Measurements from ENCODE around the gene POLR2F.
A peak's percentile ranks its signal among the peaks of the same experiment; 100 is the strongest.

Gene POLR2F

DNA sequence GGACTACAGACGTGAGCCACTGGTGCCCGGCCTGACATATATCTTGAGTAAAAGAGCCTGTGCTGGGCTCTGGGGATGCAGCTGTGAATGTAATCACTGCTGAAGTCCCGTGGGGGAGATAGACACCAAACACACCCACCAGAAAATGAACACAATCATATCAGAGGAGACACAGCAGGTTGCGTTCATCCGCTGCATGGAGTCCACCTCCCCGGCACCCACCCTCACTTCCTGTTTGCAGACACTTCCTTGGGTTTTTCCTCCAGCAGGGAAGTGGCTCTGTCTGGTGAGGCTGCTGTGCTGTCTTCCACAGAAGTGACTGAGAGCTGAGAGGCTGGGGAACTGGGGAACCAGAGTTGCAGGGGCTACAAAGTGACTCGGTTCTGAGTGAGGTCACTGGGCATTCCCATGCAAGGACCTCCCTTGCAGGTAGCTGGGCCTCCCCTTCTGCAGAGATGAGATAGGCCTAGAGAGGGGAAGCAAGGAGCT lies 40.2 kb upstream of the POLR2F start:
- H3K36me3 ChIP-seq (ENCODE audit: insufficient read depth, low read length): peaks cover 45% of the 10 kb centered on the region
- H3K27ac ChIP-seq (ENCODE audit: low read depth, low read length): peak overlapping the region; percentile 12

GRCh38 chr22:37916311-37916710 lies 37.2 kb upstream of the POLR2F start:
- no peaks in the 10 kb centered on the region for H3K9me3 ChIP-seq (ENCODE audit: low read length)
- no peak overlapping the region for H3K9ac ChIP-seq (ENCODE audit: low read length)
- H3K27ac ChIP-seq (ENCODE audit: low read depth, low read length): no peak overlapping the region
- H3K4me1 ChIP-seq (ENCODE audit: insufficient read depth, low read length): peaks cover 30% of the 10 kb centered on the region
- H3K27me3 ChIP-seq (ENCODE audit: control insufficient read depth in 1 of 2, insufficient read depth in 2 of 2, low read length in 2 of 2): no peaks in the 10 kb centered on the region
- H3K36me3 ChIP-seq (ENCODE audit: insufficient read depth, low read length): peaks cover 60% of the 10 kb centered on the region
- no peak overlapping the region for H3K4me3 ChIP-seq (ENCODE audit: low read depth in 1 of 2, low read length in 2 of 2)

More for the DNA sequence above, 40.2 kb upstream of the POLR2F start:
- Histone ChIP-seq H3K4me1 (ENCODE audit: insufficient read depth, low read length) (peaks cover 46% of the 10 kb centered on the region), H3K9ac (ENCODE audit: low read length) (no peak overlapping the region), H3K9me3 (ENCODE audit: low read length) (no peaks in the 10 kb centered on the region), H3K27me3 (ENCODE audit: control insufficient read depth in 1 of 2, insufficient read depth in 2 of 2, low read length in 2 of 2) (no peaks in the 10 kb centered on the region), H3K4me3 (ENCODE audit: low read depth in 1 of 2, low read length in 2 of 2) (no peak overlapping the region)

DNA sequence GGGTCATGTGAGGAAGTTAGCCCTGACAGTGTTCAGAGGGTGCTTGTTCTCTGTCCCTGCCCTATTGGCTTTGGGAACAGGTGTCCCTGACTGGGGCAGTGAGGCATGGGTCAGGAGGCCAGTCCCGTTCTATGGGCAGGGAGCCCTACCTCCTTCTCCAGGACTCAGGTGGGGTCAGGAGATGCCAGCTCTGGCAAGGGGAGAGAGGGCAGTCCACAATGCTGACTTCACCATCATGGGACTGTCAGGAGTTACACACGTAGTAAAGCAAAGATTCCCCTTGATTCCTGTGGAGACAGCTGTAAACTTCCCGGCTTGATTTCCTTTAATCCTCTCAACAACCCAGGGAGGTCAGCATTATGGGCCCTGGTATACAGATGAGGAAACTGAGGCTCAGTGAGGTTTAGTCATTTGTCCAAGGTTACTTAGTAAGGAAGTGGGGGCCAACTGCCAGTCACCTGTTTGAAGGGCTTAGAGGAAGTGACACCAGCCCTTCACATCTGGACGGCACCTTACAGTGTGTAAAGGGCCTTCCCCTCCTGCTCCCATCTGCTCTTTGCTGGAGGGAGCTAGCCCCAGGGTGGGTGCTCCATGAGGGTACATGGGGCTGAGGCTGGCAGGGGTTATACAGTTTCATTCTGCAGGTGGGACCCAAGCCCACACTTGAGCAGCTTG lies 35.5 kb upstream of the POLR2F start:
- Histone ChIP-seq H3K27ac (ENCODE audit: low read depth, low read length) (peak overlapping the region; percentile 9), H3K9me3 (ENCODE audit: low read length) (no peaks in the 10 kb centered on the region), H3K27me3 (ENCODE audit: control insufficient read depth in 1 of 2, insufficient read depth in 2 of 2, low read length in 2 of 2) (no peaks in the 10 kb centered on the region), H3K4me1 (ENCODE audit: insufficient read depth, low read length) (peaks cover 20% of the 10 kb centered on the region), H3K36me3 (ENCODE audit: insufficient read depth, low read length) (peaks cover 67% of the 10 kb centered on the region), H3K9ac (ENCODE audit: low read length) (no peak overlapping the region), H3K4me3 (ENCODE audit: low read depth in 1 of 2, low read length in 2 of 2) (no peak overlapping the region)

- Histone ChIP-seq H3K4me3 (ENCODE audit: low read depth in 1 of 2, low read length in 2 of 2) (no peak overlapping the region), H3K9ac (ENCODE audit: low read length) (no peak overlapping the region), H3K27me3 (ENCODE audit: control insufficient read depth in 1 of 2, insufficient read depth in 2 of 2, low read length in 2 of 2) (no peaks in the 10 kb centered on the region), H3K36me3 (ENCODE audit: insufficient read depth, low read length) (peaks cover 67% of the 10 kb centered on the region), H3K27ac (ENCODE audit: low read depth, low read length) (peak overlapping the region; percentile 9), H3K9me3 (ENCODE audit: low read length) (no peaks in the 10 kb centered on the region), H3K4me1 (ENCODE audit: insufficient read depth, low read length) (peaks cover 16% of the 10 kb centered on the region)
These were observed 34.8 kb upstream of the POLR2F start for GRCh38 chr22:37918580-37919270.

- H3K27ac ChIP-seq (ENCODE audit: low read depth, low read length): peak overlapping the region; percentile 31
- H3K4me3 ChIP-seq (ENCODE audit: low read depth in 1 of 2, low read length in 2 of 2): no peak overlapping the region
These were observed 33.4 kb upstream of the POLR2F start for GRCh38 chr22:37920126-37920525.

DNA sequence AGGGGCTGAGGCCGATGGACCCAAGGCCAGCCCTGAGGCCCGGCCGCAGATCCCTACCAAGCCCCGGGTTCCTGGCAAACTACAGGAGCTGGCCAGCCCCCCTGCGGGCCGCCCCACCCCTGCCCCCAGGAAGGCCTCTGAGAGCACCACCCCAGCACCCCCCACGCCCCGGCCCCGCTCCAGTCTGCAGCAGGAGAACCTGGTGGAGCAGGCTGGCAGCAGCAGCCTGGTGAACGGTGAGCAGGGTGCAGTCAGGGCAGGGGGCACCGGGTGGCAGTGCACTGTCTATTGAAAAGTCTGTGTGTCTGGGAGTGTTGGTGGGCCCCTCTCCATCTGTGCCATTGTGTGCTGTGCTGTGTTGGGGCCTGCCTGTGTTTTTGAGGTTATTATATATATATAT lies 31.3 kb upstream of the POLR2F start:
- Histone ChIP-seq H3K4me3 (ENCODE audit: low read depth in 1 of 2, low read length in 2 of 2) (no peak overlapping the region), H3K9ac (ENCODE audit: low read length) (no peak overlapping the region), H3K27ac (ENCODE audit: low read depth, low read length) (peak overlapping the region; percentile 7), H3K27me3 (ENCODE audit: control insufficient read depth in 1 of 2, insufficient read depth in 2 of 2, low read length in 2 of 2) (no peaks in the 10 kb centered on the region), H3K4me1 (ENCODE audit: insufficient read depth, low read length) (peaks cover 10% of the 10 kb centered on the region), H3K9me3 (ENCODE audit: low read length) (no peaks in the 10 kb centered on the region), H3K36me3 (ENCODE audit: insufficient read depth, low read length) (peaks cover 72% of the 10 kb centered on the region)

More at GRCh38 chr22:37920126-37920525, 33.4 kb upstream of the POLR2F start:
- H3K36me3 ChIP-seq (ENCODE audit: insufficient read depth, low read length): peaks cover 71% of the 10 kb centered on the region
- H3K9me3 ChIP-seq (ENCODE audit: low read length): no peaks in the 10 kb centered on the region
- no peak overlapping the region for H3K9ac ChIP-seq (ENCODE audit: low read length)
- H3K27me3 ChIP-seq (ENCODE audit: control insufficient read depth in 1 of 2, insufficient read depth in 2 of 2, low read length in 2 of 2): no peaks in the 10 kb centered on the region
- H3K4me1 ChIP-seq (ENCODE audit: insufficient read depth, low read length): peaks cover 16% of the 10 kb centered on the region

GRCh38 chr22:37923927-37924326 lies 29.6 kb upstream of the POLR2F start:
- Histone ChIP-seq H3K27ac (ENCODE audit: low read depth, low read length) (no peak overlapping the region), H3K9ac (ENCODE audit: low read length) (no peak overlapping the region), H3K4me3 (ENCODE audit: low read depth in 1 of 2, low read length in 2 of 2) (no peak overlapping the region), H3K27me3 (ENCODE audit: control insufficient read depth in 1 of 2, insufficient read depth in 2 of 2, low read length in 2 of 2) (no peaks in the 10 kb centered on the region), H3K4me1 (ENCODE audit: insufficient read depth, low read length) (peaks cover 7% of the 10 kb centered on the region), H3K36me3 (ENCODE audit: insufficient read depth, low read length) (peaks cover 68% of the 10 kb centered on the region), H3K9me3 (ENCODE audit: low read length) (no peaks in the 10 kb centered on the region)

DNA sequence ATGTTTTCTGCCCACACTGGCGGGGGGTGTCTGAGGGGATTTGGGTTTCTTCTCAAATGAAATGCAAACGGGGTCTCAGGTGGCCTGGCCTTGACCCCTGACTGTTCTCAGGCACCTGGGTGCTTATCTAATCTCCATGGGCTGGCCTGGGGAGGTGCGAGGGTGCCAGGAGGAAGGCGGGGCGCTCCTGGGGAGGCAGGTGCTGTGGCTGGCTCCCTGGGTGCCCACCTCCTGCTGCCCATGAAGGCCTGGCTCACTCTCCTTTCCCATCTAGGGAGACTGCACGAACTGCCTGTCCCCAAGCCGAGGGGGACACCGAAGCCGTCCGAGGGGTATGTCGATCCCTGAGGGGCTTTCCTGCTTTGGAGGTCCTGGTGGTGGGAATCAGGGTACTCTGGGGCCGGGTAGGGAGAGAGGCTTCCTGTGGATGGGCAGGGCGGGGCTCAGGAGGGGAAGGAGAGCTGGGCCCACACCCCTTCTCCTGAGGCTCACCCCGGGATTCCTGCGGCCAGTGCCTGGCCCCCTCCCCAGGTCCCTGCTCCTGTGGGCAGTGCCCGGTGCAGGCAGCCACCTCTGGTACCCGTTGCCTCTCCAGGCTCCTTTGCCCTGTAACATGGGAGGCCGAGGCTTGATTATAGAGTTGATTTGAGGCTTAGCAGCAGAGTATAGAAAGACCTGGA lies 29.0 kb upstream of the POLR2F start:
- Histone ChIP-seq H3K4me3 (ENCODE audit: low read depth in 1 of 2, low read length in 2 of 2) (no peak overlapping the region), H3K4me1 (ENCODE audit: insufficient read depth, low read length) (peaks cover 12% of the 10 kb centered on the region), H3K9ac (ENCODE audit: low read length) (no peak overlapping the region), H3K27ac (ENCODE audit: low read depth, low read length) (no peak overlapping the region), H3K9me3 (ENCODE audit: low read length) (no peaks in the 10 kb centered on the region), H3K36me3 (ENCODE audit: insufficient read depth, low read length) (peaks cover 70% of the 10 kb centered on the region), H3K27me3 (ENCODE audit: control insufficient read depth in 1 of 2, insufficient read depth in 2 of 2, low read length in 2 of 2) (no peaks in the 10 kb centered on the region)

- Histone ChIP-seq H3K4me1 (ENCODE audit: insufficient read depth, low read length) (peaks cover 20% of the 10 kb centered on the region), H3K4me3 (ENCODE audit: low read depth in 1 of 2, low read length in 2 of 2) (no peak overlapping the region), H3K36me3 (ENCODE audit: insufficient read depth, low read length) (peaks cover 73% of the 10 kb centered on the region), H3K9ac (ENCODE audit: low read length) (no peak overlapping the region), H3K27me3 (ENCODE audit: control insufficient read depth in 1 of 2, insufficient read depth in 2 of 2, low read length in 2 of 2) (no peaks in the 10 kb centered on the region), H3K27ac (ENCODE audit: low read depth, low read length) (peak overlapping the region; percentile 52), H3K9me3 (ENCODE audit: low read length) (no peaks in the 10 kb centered on the region)
These were observed 28.2 kb upstream of the POLR2F start for GRCh38 chr22:37925330-37925729.

DNA sequence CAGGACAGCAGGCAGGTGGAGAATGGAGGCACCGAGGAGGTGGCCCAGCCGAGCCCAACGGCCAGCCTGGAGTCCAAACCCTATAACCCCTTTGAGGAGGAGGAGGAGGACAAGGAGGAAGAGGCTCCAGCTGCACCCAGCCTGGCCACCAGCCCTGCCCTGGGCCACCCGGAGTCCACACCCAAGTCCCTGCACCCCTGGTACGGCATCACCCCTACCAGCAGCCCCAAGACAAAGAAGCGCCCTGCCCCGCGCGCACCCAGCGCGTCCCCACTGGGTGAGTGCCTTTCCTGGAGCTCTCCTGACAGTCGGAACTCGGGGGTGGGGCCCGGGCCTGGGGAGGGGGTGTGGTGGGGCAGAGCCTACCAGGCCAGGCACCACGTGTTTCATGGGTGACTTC lies 27.7 kb upstream of the POLR2F start:
- Histone ChIP-seq H3K4me3 (ENCODE audit: low read depth in 1 of 2, low read length in 2 of 2) (no peak overlapping the region), H3K36me3 (ENCODE audit: insufficient read depth, low read length) (peaks cover 77% of the 10 kb centered on the region), H3K4me1 (ENCODE audit: insufficient read depth, low read length) (peaks cover 24% of the 10 kb centered on the region), H3K9ac (ENCODE audit: low read length) (no peak overlapping the region), H3K27me3 (ENCODE audit: control insufficient read depth in 1 of 2, insufficient read depth in 2 of 2, low read length in 2 of 2) (no peaks in the 10 kb centered on the region), H3K9me3 (ENCODE audit: low read length) (no peaks in the 10 kb centered on the region), H3K27ac (ENCODE audit: low read depth, low read length) (no peak overlapping the region)

DNA sequence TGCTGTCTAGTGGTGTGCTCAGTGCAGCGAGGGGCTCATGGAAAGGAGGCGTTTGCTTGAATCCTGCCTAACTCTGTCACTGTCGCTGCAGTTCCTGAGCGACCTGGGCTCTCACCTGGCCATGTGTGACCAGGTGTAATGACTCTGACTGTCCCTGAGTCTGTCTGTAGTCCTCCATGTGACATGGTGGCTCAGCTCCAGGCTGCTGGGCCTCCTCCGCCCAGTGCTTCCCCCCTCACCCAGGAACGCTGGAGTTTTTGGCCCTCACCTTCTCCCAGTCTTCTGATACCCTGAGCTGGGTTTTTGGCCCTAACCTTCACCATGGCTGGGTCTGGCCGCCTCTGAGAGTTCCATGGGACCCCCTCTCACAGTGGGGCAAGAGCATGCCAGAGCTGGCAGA lies 27.1 kb upstream of the POLR2F start:
- Histone ChIP-seq H3K27me3 (ENCODE audit: control insufficient read depth in 1 of 2, insufficient read depth in 2 of 2, low read length in 2 of 2) (no peaks in the 10 kb centered on the region), H3K9ac (ENCODE audit: low read length) (no peak overlapping the region), H3K36me3 (ENCODE audit: insufficient read depth, low read length) (peaks cover 82% of the 10 kb centered on the region), H3K27ac (ENCODE audit: low read depth, low read length) (no peak overlapping the region), H3K4me1 (ENCODE audit: insufficient read depth, low read length) (peaks cover 29% of the 10 kb centered on the region), H3K4me3 (ENCODE audit: low read depth in 1 of 2, low read length in 2 of 2) (no peak overlapping the region), H3K9me3 (ENCODE audit: low read length) (no peaks in the 10 kb centered on the region)

All from muscle layer of colon (tissue), 2 donors.